H1 (cell line): ENCODE results near the gene KLHL24.

ENCODE experiments used
- CREB1 ChIP-seq: IDR thresholded peaks from 2 replicates; pipeline ENCODE4 v1.6.1; 2012; ENCODE audit warnings: inconsistent platforms
- EZH2 ChIP-seq: fragments of 200-600 bp; sonication (generic); IDR thresholded peaks from 2 replicates; pipeline ENCODE4 v1.7.1; 2012; ENCODE audit warnings: low read depth, mild to moderate bottlenecking, moderate library complexity, low read length, inconsistent platforms; ENCODE audit not compliant: severe bottlenecking
- POLR2A ChIP-seq, 2 experiments: IDR thresholded peaks; 1 replicate in 1 of 2; 2 replicates in 1 of 2; pipeline ENCODE4 v1.6.1; 2011; ENCODE audit warnings: low read depth in 2 of 2, low read length in 2 of 2, mild to moderate bottlenecking in 2 of 2; ENCODE audit errors: control extremely low read depth in 1 of 2
- POLR2AphosphoS5 ChIP-seq: IDR thresholded peaks from 2 replicates; pipeline ENCODE4 v1.6.1; 2011; ENCODE audit warnings: low read depth, low read length
- RAD21 ChIP-seq, 2 experiments: IDR thresholded peaks in 1 of 2; conservative IDR thresholded peaks in 1 of 2; 2 replicates each; pipeline ENCODE4 v1.6.1; 2011; ENCODE audit warnings: low read depth in 2 of 2, low read length in 2 of 2, improper control_type of control experiment in 1 of 2, inconsistent platforms in 1 of 2, mild to moderate bottlenecking in 1 of 2, moderate library complexity in 1 of 2
- SP1 ChIP-seq: IDR thresholded peaks from 2 replicates; pipeline ENCODE4 v1.6.1; 2011; ENCODE audit warnings: low read depth, low read length
- SP2 ChIP-seq: IDR thresholded peaks from 2 replicates; pipeline ENCODE4 v1.6.1; 2012; ENCODE audit warnings: mild to moderate bottlenecking, low read length, inconsistent platforms
- SP4 ChIP-seq: IDR thresholded peaks from 2 replicates; pipeline ENCODE4 v1.6.1; 2012; ENCODE audit warnings: low read length, inconsistent platforms
- SRF ChIP-seq: IDR thresholded peaks from 2 replicates; pipeline ENCODE4 v1.6.1; 2011; ENCODE audit warnings: mild to moderate bottlenecking, low read depth, low read length, moderate library complexity
- ZNF274 ChIP-seq: IDR thresholded peaks from 2 replicates; pipeline ENCODE4 v1.7.0; 2012; ENCODE audit warnings: low read length, borderline replicate concordance; ENCODE audit errors: extremely low read depth
- TF ChIP-seq, protein P1 (sequence below): IDR thresholded peaks from 2 replicates; pipeline ENCODE4 v1.6.1; 2012; ENCODE audit warnings: low read length, inconsistent platforms
- TF ChIP-seq, protein P2 (sequence below): IDR thresholded peaks from 2 replicates; pipeline ENCODE4 v1.6.1; 2012; ENCODE audit warnings: inconsistent platforms
- TF ChIP-seq, protein P3 (sequence below), 3 experiments: IDR thresholded peaks; 1 replicate in 2 of 3; 2 replicates in 1 of 3; pipeline versions ENCODE4 v1.5.1 to v1.6.1; 2011; ENCODE audit warnings: low read length in 3 of 3, mild to moderate bottlenecking in 3 of 3, inconsistent platforms in 2 of 3, low read depth in 1 of 3, moderate library complexity in 1 of 3; ENCODE audit not compliant: insufficient read depth in 1 of 3; ENCODE audit errors: control extremely low read depth in 1 of 3

DNA sequence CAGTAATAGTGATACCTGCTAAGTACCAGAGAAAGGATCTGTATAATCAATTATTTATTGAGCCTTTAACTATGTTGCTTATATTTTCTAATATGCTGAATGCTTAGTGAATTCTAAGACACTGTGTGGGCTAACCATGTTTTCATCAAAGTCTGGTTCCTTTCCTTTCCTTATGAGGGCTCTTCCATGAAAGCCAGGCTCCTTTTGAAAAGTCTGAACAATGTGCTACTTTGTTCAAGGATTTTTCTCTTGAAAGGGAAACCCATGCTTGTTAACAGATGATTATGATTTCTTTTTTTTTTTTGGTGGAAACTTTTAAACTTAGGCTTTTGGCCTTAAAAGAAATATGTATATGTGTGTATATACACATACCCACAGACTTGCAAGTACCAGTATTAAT is 79.2 kb downstream of the KLHL24 start:
- TF ChIP-seq ZNF274: no peak
- TF ChIP-seq, protein P1, sequence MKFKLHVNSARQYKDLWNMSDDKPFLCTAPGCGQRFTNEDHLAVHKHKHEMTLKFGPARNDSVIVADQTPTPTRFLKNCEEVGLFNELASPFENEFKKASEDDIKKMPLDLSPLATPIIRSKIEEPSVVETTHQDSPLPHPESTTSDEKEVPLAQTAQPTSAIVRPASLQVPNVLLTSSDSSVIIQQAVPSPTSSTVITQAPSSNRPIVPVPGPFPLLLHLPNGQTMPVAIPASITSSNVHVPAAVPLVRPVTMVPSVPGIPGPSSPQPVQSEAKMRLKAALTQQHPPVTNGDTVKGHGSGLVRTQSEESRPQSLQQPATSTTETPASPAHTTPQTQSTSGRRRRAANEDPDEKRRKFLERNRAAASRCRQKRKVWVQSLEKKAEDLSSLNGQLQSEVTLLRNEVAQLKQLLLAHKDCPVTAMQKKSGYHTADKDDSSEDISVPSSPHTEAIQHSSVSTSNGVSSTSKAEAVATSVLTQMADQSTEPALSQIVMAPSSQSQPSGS: no peak
- TF ChIP-seq, protein P2, sequence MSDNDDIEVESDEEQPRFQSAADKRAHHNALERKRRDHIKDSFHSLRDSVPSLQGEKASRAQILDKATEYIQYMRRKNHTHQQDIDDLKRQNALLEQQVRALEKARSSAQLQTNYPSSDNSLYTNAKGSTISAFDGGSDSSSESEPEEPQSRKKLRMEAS: no peak
- TF ChIP-seq CREB1: no peak
- no peak for TF ChIP-seq EZH2
- TF ChIP-seq, protein P3, sequence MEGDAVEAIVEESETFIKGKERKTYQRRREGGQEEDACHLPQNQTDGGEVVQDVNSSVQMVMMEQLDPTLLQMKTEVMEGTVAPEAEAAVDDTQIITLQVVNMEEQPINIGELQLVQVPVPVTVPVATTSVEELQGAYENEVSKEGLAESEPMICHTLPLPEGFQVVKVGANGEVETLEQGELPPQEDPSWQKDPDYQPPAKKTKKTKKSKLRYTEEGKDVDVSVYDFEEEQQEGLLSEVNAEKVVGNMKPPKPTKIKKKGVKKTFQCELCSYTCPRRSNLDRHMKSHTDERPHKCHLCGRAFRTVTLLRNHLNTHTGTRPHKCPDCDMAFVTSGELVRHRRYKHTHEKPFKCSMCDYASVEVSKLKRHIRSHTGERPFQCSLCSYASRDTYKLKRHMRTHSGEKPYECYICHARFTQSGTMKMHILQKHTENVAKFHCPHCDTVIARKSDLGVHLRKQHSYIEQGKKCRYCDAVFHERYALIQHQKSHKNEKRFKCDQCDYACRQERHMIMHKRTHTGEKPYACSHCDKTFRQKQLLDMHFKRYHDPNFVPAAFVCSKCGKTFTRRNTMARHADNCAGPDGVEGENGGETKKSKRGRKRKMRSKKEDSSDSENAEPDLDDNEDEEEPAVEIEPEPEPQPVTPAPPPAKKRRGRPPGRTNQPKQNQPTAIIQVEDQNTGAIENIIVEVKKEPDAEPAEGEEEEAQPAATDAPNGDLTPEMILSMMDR (IDR thresholded peaks at IDR 0.05; ENCODE audit: control extremely low read depth in 1 of 3, insufficient read depth in 1 of 3, low read depth in 1 of 3, low read length in 3 of 3): no peak
- TF ChIP-seq RAD21 (IDR thresholded peaks at IDR 0.05 in 1 of 2, conservative IDR thresholded peaks at IDR 0.05 in 1 of 2; ENCODE audit: low read depth in 2 of 2, low read length in 2 of 2): no peak
- no peak for TF ChIP-seq SRF
- no peak for TF ChIP-seq POLR2AphosphoS5
- TF ChIP-seq POLR2A (IDR thresholded peaks at IDR 0.05; ENCODE audit: control extremely low read depth in 1 of 2, low read depth in 2 of 2, low read length in 2 of 2): no peak
- TF ChIP-seq SP2: no peak
- TF ChIP-seq SP4: no peak
- no peak for TF ChIP-seq SP1
